OCI-LY7 (cell line): ENCODE results near the gene AKAP10. TPM values are rescaled to one million over a fixed set of nuclear protein-coding genes. Genes with fewer than 3 reads are reported as not detected.

Source experiments
- BruUV-seq: library from RNA; stranded (reverse); fragments of 400-500 nt; replicated peaks from 2 replicates; lab custom pipeline; 2021; lab: Mats Ljungman, UMichigan
- CTCF ChIA-PET: fragments of 300-600 bp; sonication (Branson Sonifier 250); formaldehyde crosslinking; loops from one replicate; lab custom pipeline; 2022; ENCODE audit warnings: antibody characterized with exemption; ENCODE audit not compliant: unreplicated experiment; lab: Charles Lee
- POLR2A ChIA-PET: fragments of 300-600 bp; sonication (Branson Sonifier 250); formaldehyde crosslinking; loops from one replicate; lab custom pipeline; 2022; ENCODE audit warnings: antibody characterized with exemption; lab: Charles Lee
- DNase-seq: peaks from one replicate; pipeline ENCODE4 v3.0.0-alpha.2; 2015; ENCODE audit warnings: low spot score
- H2AFZ ChIP-seq: fragments of 200-600 bp; sonication (generic), shearing (Covaris generic); 2 replicates; pipeline ENCODE4 v1.6.1; 2014; ENCODE audit warnings: mild to moderate bottlenecking, antibody characterized with exemption, low read length, moderate library complexity
- H3K27ac ChIP-seq: fragments of 200-600 bp; sonication (generic); 2 replicates; pipeline ENCODE4 v1.5.1; 2014; ENCODE audit warnings: mixed run types, low read depth, mild to moderate bottlenecking, moderate library complexity, low read length, inconsistent platforms; ENCODE audit not compliant: poor library complexity, severe bottlenecking
- H3K36me3 ChIP-seq: fragments of 200-600 bp; sonication (generic); 2 replicates; pipeline ENCODE4 v1.6.1; 2014; ENCODE audit warnings: mild to moderate bottlenecking, antibody characterized with exemption, low read length, moderate library complexity, mixed read lengths; ENCODE audit not compliant: insufficient read depth
- H3K4me1 ChIP-seq: fragments of 200-600 bp; sonication (generic); 2 replicates; pipeline ENCODE4 v1.5.1; 2014; ENCODE audit warnings: mild to moderate bottlenecking, low read length; ENCODE audit not compliant: insufficient read depth, poor library complexity, severe bottlenecking
- H3K4me2 ChIP-seq: fragments of 200-600 bp; sonication (generic); 2 replicates; pipeline ENCODE4 v1.6.1; 2014; ENCODE audit warnings: mild to moderate bottlenecking, low read length
- H3K4me3 ChIP-seq: fragments of 200-600 bp; sonication (generic); 2 replicates; pipeline ENCODE4 v1.5.1; 2014; ENCODE audit warnings: mild to moderate bottlenecking, low read depth, low read length; ENCODE audit not compliant: poor library complexity, severe bottlenecking
- H3K79me2 ChIP-seq: fragments of 200-600 bp; sonication (generic); 2 replicates; pipeline ENCODE4 v1.6.1; 2016; ENCODE audit warnings: low read depth, mild to moderate bottlenecking, low read length, moderate library complexity, mixed read lengths; ENCODE audit not compliant: insufficient read depth
- H3K9me2 ChIP-seq: fragments of 200-600 bp; sonication (generic); 2 replicates; pipeline ENCODE4 v1.6.1; 2016; ENCODE audit warnings: mild to moderate bottlenecking, low read length, mixed read lengths; ENCODE audit not compliant: insufficient read depth
- H3K9me3 ChIP-seq: fragments of 200-600 bp; sonication (generic); 2 replicates; pipeline ENCODE4 v1.6.1; 2014; ENCODE audit warnings: mild to moderate bottlenecking, mixed run types, low read length, mixed read lengths
- H4K20me1 ChIP-seq: fragments of 200-600 bp; sonication (generic); 2 replicates; pipeline ENCODE4 v1.6.1; 2014; ENCODE audit warnings: mild to moderate bottlenecking, antibody characterized with exemption, low read length, moderate library complexity, mixed read lengths; ENCODE audit not compliant: insufficient read depth
- CTCF ChIP-seq: fragments of 200-600 bp; sonication (generic); conservative IDR thresholded peaks from 2 replicates; pipeline ENCODE4 v1.5.1; 2014; ENCODE audit warnings: mild to moderate bottlenecking, antibody characterized with exemption, low read length, moderate library complexity, mixed read lengths
- EZH2phosphoT487 ChIP-seq: fragments of 200-600 bp; sonication (generic); IDR thresholded peaks from 2 replicates; pipeline ENCODE4 v1.6.1; 2018; ENCODE audit warnings: low read depth, borderline replicate concordance, mild to moderate bottlenecking, mixed run types, antibody characterized with exemption, low read length, moderate library complexity, mixed read lengths
- intact Hi-C: fragments of 100-400 bp; cut with micrococcal nuclease; formaldehyde crosslinking; loops from one replicate; pipeline ENCODE4 v1.10.0; 2022; ENCODE audit not compliant: unreplicated experiment
- total RNA-seq, 2 experiments: library from RNA; depleted of rRNA in 1 of 2; stranded (reverse); fragments of >200 nt in 1 of 2; shearing (Covaris generic) in 1 of 2; gene quantifications; 2 replicates each; pipeline ENCODE4 v1.2.3, GENCODE V29; 2014 to 2022

Gene AKAP10
- total RNA-seq, 2 experiments from 2014 or later, result 20.5 to 35.7 TPM

- no peaks in the 10 kb centered on the region for H3K9me3 ChIP-seq
- H3K4me2 ChIP-seq, result peak overlapping the region; percentile 85
- no peak for DNase-seq
- H3K36me3 ChIP-seq, result no peaks in the 10 kb centered on the region
- intact Hi-C loops, result loop anchor here (1.0 kb wide), 1 partner anchor 15 kb away; no protein-coding TSS in a partner anchor
- H3K4me3 ChIP-seq, result peak overlapping the region; percentile 69
- no TSS peak for BruUV-seq
- no peaks in the 10 kb centered on the region for H3K79me2 ChIP-seq
- H2AFZ ChIP-seq, result peak overlapping the region; percentile 90; the same call in 1 of the 2 replicates
- no peak for TF ChIP-seq CTCF
- TF ChIP-seq EZH2phosphoT487, result no peak
- no peak overlapping the region for H3K27ac ChIP-seq
- no peaks in the 10 kb centered on the region for H4K20me1 ChIP-seq
- no peaks in the 10 kb centered on the region for H3K9me2 ChIP-seq
- POLR2A ChIA-PET, result no interaction called here
- CTCF ChIA-PET, result no interaction called here
- H3K4me1 ChIP-seq, result peaks cover 4% of the 10 kb centered on the region
Observed at GRCh38 chr17:20008242-20009051, 30.8 kb upstream of the AKAP10 start.

- H3K9me3 ChIP-seq, result no peaks in the 10 kb centered on the region
- H3K4me3 ChIP-seq, result no peak overlapping the region
- H4K20me1 ChIP-seq, result no peaks in the 10 kb centered on the region
- no peak overlapping the region for H3K4me2 ChIP-seq
- H3K79me2 ChIP-seq, result no peaks in the 10 kb centered on the region
- H3K36me3 ChIP-seq, result no peaks in the 10 kb centered on the region
- DNase-seq, result no peak
- ChIA-PET CTCF (no interaction called here), POLR2A (interaction anchor here (0.9 kb wide), 1 partner anchor 17 kb away, joined by 3 read pairs; no protein-coding TSS in a partner anchor)
- BruUV-seq, result no TSS peak
- H3K4me1 ChIP-seq, result peaks cover 5% of the 10 kb centered on the region
- no peaks in the 10 kb centered on the region for H3K9me2 ChIP-seq
- intact Hi-C loops, result no loop called here
- H3K27ac ChIP-seq, result no peak overlapping the region
- H2AFZ ChIP-seq, result no peak overlapping the region
- TF ChIP-seq CTCF (no peak), EZH2phosphoT487 (no peak)
Observed at GRCh38 chr17:19996502-19996901, 18.9 kb upstream of the AKAP10 start.

- Histone ChIP-seq H3K9me2 (no peaks in the 10 kb centered on the region), H3K4me1 (peaks cover 5% of the 10 kb centered on the region), H3K4me3 (no peak overlapping the region), H3K79me2 (no peaks in the 10 kb centered on the region), H3K4me2 (no peak overlapping the region), H3K27ac (no peak overlapping the region), H2AFZ (no peak overlapping the region), H3K9me3 (no peaks in the 10 kb centered on the region), H4K20me1 (no peaks in the 10 kb centered on the region), H3K36me3 (no peaks in the 10 kb centered on the region)
- intact Hi-C loops, result no loop called here
- no peak for DNase-seq
- BruUV-seq, result no TSS peak
- CTCF ChIA-PET, result no interaction called here
- POLR2A ChIA-PET, result no interaction called here
- TF ChIP-seq EZH2phosphoT487, result no peak
- no peak for TF ChIP-seq CTCF
Observed at GRCh38 chr17:19996086-19996485, 18.5 kb upstream of the AKAP10 start.
